Gastrocnemius medialis (tissue), 4 donors: ENCODE measurements around the gene UPK3A. TPM values are rescaled to one million over a fixed set of nuclear protein-coding genes. Genes with fewer than 3 reads are reported as not detected.

ENCODE experiments used
- ATAC-seq, 2 donors: fragments of 150-250 bp; one replicate each; pipeline ENCODE4 v1.9.1; 2016
- DNase-seq, 2 donors: peaks; one replicate each; pipeline ENCODE4 v3.0.0-alpha.2; 2019
- H3K27ac ChIP-seq, 4 donors: fragments of 200-600 bp; sonication (generic); 1 replicate in 1 of 4; 2 replicates in 3 of 4; pipeline ENCODE4 v1.5.1; 2016 to 2018; ENCODE audit warnings: mild to moderate bottlenecking in 2 of 4, moderate library complexity in 1 of 4
- H3K27me3 ChIP-seq, 3 donors: fragments of 200-600 bp; sonication (generic) in 2 of 3; 1 replicate in 1 of 3; 2 replicates in 2 of 3; pipeline versions ENCODE4 v1.5.1 to v1.6.0; 2016 to 2019; ENCODE audit warnings: mild to moderate bottlenecking in 1 of 3, moderate library complexity in 1 of 3
- H3K36me3 ChIP-seq, 2 donors: fragments of 200-600 bp; sonication (generic) in 1 of 2; one replicate each; pipeline ENCODE4 v1.5.1; 2017 to 2018
- H3K4me1 ChIP-seq, 2 donors: fragments of 200-600 bp; sonication (generic) in 1 of 2; one replicate each; pipeline ENCODE4 v1.5.1; 2016 to 2017; ENCODE audit warnings: mild to moderate bottlenecking in 2 of 2
- H3K4me3 ChIP-seq, 4 donors: fragments of 200-600 bp; sonication (generic) in 3 of 4; 1 replicate in 1 of 4; 2 replicates in 3 of 4; pipeline ENCODE4 v1.5.1; 2016 to 2019; ENCODE audit warnings: mild to moderate bottlenecking in 2 of 4
- H3K9me3 ChIP-seq, 3 donors: fragments of 200-600 bp; sonication (generic) in 2 of 3; 1 replicate in 1 of 3; 2 replicates in 2 of 3; pipeline ENCODE4 v1.5.1; 2016 to 2019
- CTCF ChIP-seq, 5 experiments: fragments of 450-650 bp in 3 of 5; fragments of 200-600 bp in 2 of 5; sonication (generic) in 2 of 5; IDR thresholded peaks in 4 of 5; conservative IDR thresholded peaks in 1 of 5; 1 replicate in 4 of 5; 2 replicates in 1 of 5; pipeline ENCODE4 v1.5.1; 2016 to 2019; ENCODE audit warnings: antibody characterized with exemption in 5 of 5, mild to moderate bottlenecking in 3 of 5, moderate library complexity in 3 of 5
- POLR2A ChIP-seq, 2 donors: fragments of 450-650 bp; IDR thresholded peaks; one replicate each; pipeline ENCODE4 v1.6.1; 2017; ENCODE audit warnings: antibody characterized with exemption in 2 of 2, mild to moderate bottlenecking in 2 of 2, moderate library complexity in 2 of 2
- in situ Hi-C, 4 donors: fragments of 200-750 bp; cut with MboI; loops; one replicate each; pipeline versions ENCODE4 v1.15.0 to v1.8.0; 2017; ENCODE audit warnings: low sequenced_read_pairs in 4 of 4
- intact Hi-C: fragments of 100-400 bp; cut with DNase I; formaldehyde crosslinking; loops from one replicate; pipeline ENCODE4 v1.15.1; 2023; ENCODE audit warnings: low total_unique reads
- total RNA-seq, 4 donors: library from RNA; depleted of rRNA; stranded (reverse); fragments of >200 nt; gene quantifications; one replicate each; pipeline versions ENCODE4 v1.1.0 to v1.2.3, GENCODE V29; 2016

The UPK3A gene
- total RNA-seq, 4 donors from 2014 or later = 0.70 to 6.4 (median 2.1) TPM

- in situ Hi-C loops (loop anchor here in 1 of 4 donors (10.0 kb wide), 1 partner anchor 292 kb away; no protein-coding TSS in a partner anchor), intact Hi-C loops (no loop called here)
- no peak overlapping the region for H3K27ac ChIP-seq
- H3K4me3 ChIP-seq = no peak overlapping the region
- no peaks in the 10 kb centered on the region for H3K36me3 ChIP-seq
- peaks cover 11 to 13% of the 10 kb centered on the region in 2 donors for H3K4me1 ChIP-seq
- TF ChIP-seq CTCF (IDR thresholded peaks at IDR 0.05 in 4 of 5, conservative IDR thresholded peaks at IDR 0.05 in 1 of 5) (no peak), POLR2A (IDR thresholded peaks at IDR 0.05) (no peak)
- H3K27me3 ChIP-seq = no peaks in the 10 kb centered on the region
- ATAC-seq (no peak), DNase-seq (no peak)
- H3K9me3 ChIP-seq = no peaks in the 10 kb centered on the region
Observed at GRCh38 chr22:45262195-45262930, 22.4 kb upstream of the UPK3A start.

- in situ Hi-C loops (loop anchor here in 1 of 4 donors (10.0 kb wide), 1 partner anchor 292 kb away; no protein-coding TSS in a partner anchor), intact Hi-C loops (loop anchor here (1.0 kb wide), 1 partner anchor 22 kb away; no protein-coding TSS in a partner anchor)
- peak overlapping the region in 2 of 4 donors; percentile 6 to 59 for H3K27ac ChIP-seq
- H3K4me3 ChIP-seq = no peak overlapping the region
- H3K4me1 ChIP-seq = peaks cover 11 to 13% of the 10 kb centered on the region in 2 donors
- H3K27me3 ChIP-seq = no peaks in the 10 kb centered on the region
- no peaks in the 10 kb centered on the region for H3K9me3 ChIP-seq
- peak in 1 of 2 donors; percentile 2 for ATAC-seq
- TF ChIP-seq CTCF (IDR thresholded peaks at IDR 0.05 in 4 of 5, conservative IDR thresholded peaks at IDR 0.05 in 1 of 5) = no peak
- no peak for TF ChIP-seq POLR2A (IDR thresholded peaks at IDR 0.05)
- no peaks in the 10 kb centered on the region for H3K36me3 ChIP-seq
- no peak for DNase-seq
Observed at GRCh38 chr22:45262931-45263462, 21.8 kb upstream of the UPK3A start.

DNA sequence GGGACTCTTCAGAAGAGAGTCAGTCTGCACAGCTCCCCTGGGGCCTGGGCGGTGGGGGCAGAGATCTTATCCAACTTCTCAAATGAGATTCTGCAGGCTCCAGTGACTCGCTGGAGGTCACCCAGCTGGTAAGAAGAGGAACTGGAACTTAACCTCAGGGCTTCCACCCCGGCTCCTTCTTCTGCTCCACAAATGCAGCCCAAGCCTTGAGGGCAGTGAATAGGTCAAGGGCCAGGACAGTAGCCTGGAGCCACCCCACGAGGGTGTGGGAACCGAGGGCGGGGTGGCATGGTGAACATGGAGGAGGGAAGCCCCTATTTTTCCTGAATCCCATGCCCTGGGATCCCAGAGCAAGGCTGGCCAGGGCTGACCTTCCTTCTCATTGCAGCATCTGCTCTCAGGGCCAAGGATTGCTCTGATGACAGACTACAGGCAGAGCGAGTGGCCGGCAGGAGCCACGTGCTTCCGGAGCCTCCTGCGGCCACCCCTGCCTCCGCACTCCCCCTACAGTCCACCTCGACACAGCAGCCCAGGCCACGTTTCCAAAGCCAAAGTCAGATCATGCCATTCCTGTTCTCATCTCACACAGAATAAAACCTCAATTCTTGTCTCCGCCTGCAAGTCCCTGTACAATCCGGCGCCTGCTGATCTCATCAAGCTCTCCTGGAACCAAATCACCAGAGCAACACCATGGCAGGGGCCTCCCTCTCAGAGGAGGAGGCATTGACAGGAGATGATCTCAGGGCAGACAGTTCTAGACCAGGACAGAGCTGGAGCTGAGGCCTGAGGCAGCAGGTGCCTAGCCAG lies 21.1 kb upstream of the UPK3A start:
- Histone ChIP-seq H3K36me3 (no peaks in the 10 kb centered on the region), H3K9me3 (no peaks in the 10 kb centered on the region), H3K27ac (peak overlapping the region in 3 of 4 donors; percentile 32 to 59 (median 53)), H3K27me3 (no peaks in the 10 kb centered on the region), H3K4me1 (peaks cover 12 to 15% of the 10 kb centered on the region in 2 donors), H3K4me3 (no peak overlapping the region)
- intact Hi-C loops (loop anchor here (1.0 kb wide), 1 partner anchor 22 kb away; no protein-coding TSS in a partner anchor), in situ Hi-C loops (loop anchor here in 1 of 4 donors (10.0 kb wide), 1 partner anchor 291 kb away; no protein-coding TSS in a partner anchor)
- TF ChIP-seq CTCF (IDR thresholded peaks at IDR 0.05 in 4 of 5, conservative IDR thresholded peaks at IDR 0.05 in 1 of 5) (peak; percentile 42 to 72 (median 66)), POLR2A (IDR thresholded peaks at IDR 0.05) (no peak)
- DNase-seq = peak; percentile 60 to 79
- ATAC-seq = peak; percentile 86 to 95

GRCh38 chr22:45265535-45265934 lies 19.2 kb upstream of the UPK3A start:
- TF ChIP-seq POLR2A (IDR thresholded peaks at IDR 0.05) (no peak), CTCF (IDR thresholded peaks at IDR 0.05 in 4 of 5, conservative IDR thresholded peaks at IDR 0.05 in 1 of 5) (no peak)
- in situ Hi-C loops = loop anchor here (5.0 to 10.0 kb wide), 5 partner anchors 167 to 289 kb away; no protein-coding TSS in a partner anchor

More at GRCh38 chr22:45265535-45265934, 19.2 kb upstream of the UPK3A start:
- Histone ChIP-seq H3K36me3 (no peaks in the 10 kb centered on the region), H3K4me1 (peaks cover 23 to 32% of the 10 kb centered on the region in 2 donors), H3K4me3 (no peak overlapping the region), H3K27me3 (no peaks in the 10 kb centered on the region), H3K9me3 (no peaks in the 10 kb centered on the region), H3K27ac (no peak overlapping the region)
- ATAC-seq (no peak), DNase-seq (no peak)
- intact Hi-C loops = no loop called here
